Esophagus muscularis mucosa (tissue), 4 donors: ENCODE measurements around the gene PDK1. TPM values are rescaled to one million over a fixed set of nuclear protein-coding genes. Genes with fewer than 3 reads are reported as not detected.

Experiments
- DNase-seq: peaks from one replicate; pipeline ENCODE4 v3.0.0-alpha.2; 2017; ENCODE audit errors: extremely low spot score
- H3K27ac ChIP-seq, 4 donors: fragments of 200-600 bp; sonication (generic); replicated peaks in 1 of 4; 1 replicate in 3 of 4; 2 replicates in 1 of 4; pipeline ENCODE4 v1.5.1; 2016 to 2019; ENCODE audit warnings: mild to moderate bottlenecking in 1 of 4
- H3K27me3 ChIP-seq, 4 donors: fragments of 200-600 bp; sonication (generic); one replicate each; pipeline versions ENCODE4 v1.5.1 to v1.6.0; 2016 to 2019
- H3K36me3 ChIP-seq, 4 donors: fragments of 200-600 bp; sonication (generic); one replicate each; pipeline ENCODE4 v1.5.1; 2016 to 2019
- H3K4me1 ChIP-seq, 4 donors: fragments of 200-600 bp; sonication (generic); one replicate each; pipeline ENCODE4 v1.5.1; 2016 to 2019
- H3K4me3 ChIP-seq, 4 donors: fragments of 200-600 bp; sonication (generic); 1 replicate in 2 of 4; 2 replicates in 2 of 4; pipeline ENCODE4 v1.5.1; 2016 to 2019; ENCODE audit warnings: mild to moderate bottlenecking in 4 of 4, moderate library complexity in 1 of 4
- H3K9me3 ChIP-seq, 4 donors: fragments of 200-600 bp; sonication (generic); 1 replicate in 3 of 4; 2 replicates in 1 of 4; pipeline ENCODE4 v1.5.1; 2016 to 2019
- CTCF ChIP-seq, 3 experiments: fragments of 200-600 bp in 2 of 3; fragments of 450-650 bp in 1 of 3; sonication (generic) in 2 of 3; IDR thresholded peaks; one replicate each; pipeline ENCODE4 v1.5.1; 2017 to 2019; ENCODE audit warnings: antibody characterized with exemption in 3 of 3, mild to moderate bottlenecking in 2 of 3, moderate library complexity in 1 of 3
- EP300 ChIP-seq: sonication (generic); formaldehyde crosslinking; IDR thresholded peaks from one replicate; pipeline ENCODE4 v1.6.1; 2017; ENCODE audit warnings: antibody characterized with exemption
- POLR2A ChIP-seq: fragments of 450-650 bp; IDR thresholded peaks from one replicate; pipeline ENCODE4 v1.6.1; 2017; ENCODE audit warnings: antibody characterized with exemption, moderate library complexity, mild to moderate bottlenecking, low read depth
- POLR2AphosphoS5 ChIP-seq, 2 donors: sonication (generic); formaldehyde crosslinking; IDR thresholded peaks; one replicate each; pipeline ENCODE4 v1.6.1; 2017; ENCODE audit warnings: antibody characterized with exemption in 2 of 2
- WGBS: methylation state at CpG from one replicate; pipeline ENCODE4 v1.1.5; 2018; 5-methylcytosine and 5-hydroxymethylcytosine counted together
- intact Hi-C: fragments of 100-400 bp; cut with DNase I; formaldehyde crosslinking; loops from one replicate; pipeline ENCODE4 v1.15.1; 2023
- total RNA-seq, 4 donors: library from RNA; depleted of rRNA; stranded (reverse); fragments of >200 nt; gene quantifications; one replicate each; pipeline versions ENCODE4 v1.1.0 to v1.2.1, GENCODE V29; 2016

The PDK1 gene
- total RNA-seq, 4 donors from 2014 or later: 5.1 to 15.8 (median 11.2) TPM

DNA sequence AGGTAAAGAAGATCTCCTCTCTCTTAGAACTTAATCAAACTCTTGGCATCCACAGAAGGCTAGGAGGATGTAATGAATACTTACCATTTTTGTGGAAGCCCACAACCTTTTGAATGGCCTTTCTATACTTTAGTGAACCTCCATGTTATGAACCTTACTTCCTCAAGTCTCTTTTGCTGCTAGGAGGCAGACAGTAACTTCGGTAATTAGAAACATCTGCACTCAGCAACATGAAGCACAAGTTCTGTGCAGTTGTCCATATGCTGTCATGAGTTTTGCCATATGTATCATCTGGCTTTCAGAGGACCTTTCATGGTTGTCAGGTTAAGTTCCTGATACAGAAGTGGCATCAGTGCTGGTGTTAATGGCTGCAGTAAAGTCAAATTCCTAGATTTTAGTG, 50.4 kb downstream of the PDK1 start:
- TF ChIP-seq CTCF (IDR thresholded peaks at IDR 0.05) (no peak), POLR2A (no peak), POLR2AphosphoS5 (IDR thresholded peaks at IDR 0.05) (no peak), EP300 (no peak)
- Histone ChIP-seq H3K27me3 (no peaks in the 10 kb centered on the region), H3K36me3 (peaks cover 0 to 15% (median 6%) of the 10 kb centered on the region in 4 donors), H3K27ac (no peak overlapping the region), H3K4me3 (no peak overlapping the region), H3K9me3 (no peaks in the 10 kb centered on the region), H3K4me1 (no peaks in the 10 kb centered on the region)
- intact Hi-C loops: no loop called here
- WGBS: 87% methylated on average over 1 of the region's 1 CpG
- no peak for DNase-seq

DNA sequence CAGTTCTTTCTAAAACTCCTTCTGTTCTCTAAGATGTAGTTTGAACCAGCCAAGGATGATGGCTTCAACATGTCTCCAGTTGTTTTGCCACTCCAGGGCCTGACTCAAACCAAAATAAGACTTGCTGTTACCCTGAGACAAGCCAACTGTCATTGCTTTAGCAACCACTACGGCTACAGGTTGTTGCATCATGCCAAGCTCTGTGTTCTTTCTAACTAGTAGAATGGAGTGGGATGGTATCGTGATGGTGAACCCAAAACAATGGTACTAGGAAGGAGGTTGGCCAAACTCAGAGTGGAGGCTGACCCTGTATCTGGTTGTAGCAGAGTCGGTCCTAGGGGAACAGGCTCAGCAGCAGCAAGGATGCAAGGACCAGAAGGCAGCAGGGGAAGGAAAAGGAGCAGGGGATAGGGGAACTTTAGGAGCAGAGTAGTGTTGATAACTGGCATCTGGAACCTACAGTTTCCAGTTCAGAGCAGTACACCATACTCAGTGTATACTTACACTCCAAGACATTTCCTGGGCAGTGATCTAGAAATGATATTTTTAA, 51.6 kb downstream of the PDK1 start:
- no peak overlapping the region for H3K27ac ChIP-seq
- DNase-seq: no peak
- intact Hi-C loops: no loop called here
- TF ChIP-seq EP300 (no peak), POLR2AphosphoS5 (IDR thresholded peaks at IDR 0.05) (no peak)
- 87% methylated on average over 3 of the region's 3 CpGs for WGBS
- H3K9me3 ChIP-seq: no peaks in the 10 kb centered on the region
- no peak overlapping the region for H3K4me3 ChIP-seq
- no peaks in the 10 kb centered on the region for H3K27me3 ChIP-seq
- no peaks in the 10 kb centered on the region for H3K4me1 ChIP-seq
- peaks cover 0 to 15% (median 6%) of the 10 kb centered on the region in 4 donors for H3K36me3 ChIP-seq

- Histone ChIP-seq H3K4me3 (no peak overlapping the region), H3K27me3 (no peaks in the 10 kb centered on the region), H3K4me1 (no peaks in the 10 kb centered on the region), H3K9me3 (no peaks in the 10 kb centered on the region), H3K27ac (no peak overlapping the region), H3K36me3 (peaks cover 0 to 14% (median 0%) of the 10 kb centered on the region in 4 donors)
- no peak for DNase-seq
- WGBS: 88% methylated on average over 5 of the region's 5 CpGs
- no peak for TF ChIP-seq EP300
- no peak for TF ChIP-seq POLR2A
- TF ChIP-seq POLR2AphosphoS5 (IDR thresholded peaks at IDR 0.05): no peak
- TF ChIP-seq CTCF (IDR thresholded peaks at IDR 0.05): no peak
- intact Hi-C loops: no loop called here
These were observed 53.6 kb downstream of the PDK1 start for GRCh38 chr2:172609488-172609887.

DNA sequence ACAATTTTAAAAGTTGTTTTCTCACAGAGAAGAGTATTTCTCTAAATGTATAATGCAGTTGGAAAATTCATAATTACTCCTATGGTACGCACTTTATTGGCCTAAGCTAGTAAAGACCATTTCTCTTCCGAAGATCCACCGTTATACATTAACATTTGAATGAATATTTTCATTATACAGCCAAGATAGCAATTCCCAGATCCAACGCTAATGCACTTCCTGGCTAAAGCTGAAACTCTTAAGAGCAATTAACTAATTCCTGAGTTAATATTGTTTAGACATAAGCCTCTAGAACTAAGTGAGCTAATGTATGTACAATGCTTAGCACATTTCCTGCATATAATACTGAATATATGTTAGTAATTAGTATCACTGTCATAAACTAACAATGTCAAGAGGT, 56.2 kb downstream of the PDK1 start:
- intact Hi-C loops: no loop called here
- Histone ChIP-seq H3K4me3 (no peak overlapping the region), H3K36me3 (peaks cover 0 to 14% (median 2%) of the 10 kb centered on the region in 4 donors), H3K27ac (no peak overlapping the region), H3K27me3 (no peaks in the 10 kb centered on the region), H3K9me3 (no peaks in the 10 kb centered on the region), H3K4me1 (no peaks in the 10 kb centered on the region)
- no peak for TF ChIP-seq POLR2A
- no peak for TF ChIP-seq CTCF (IDR thresholded peaks at IDR 0.05)
- TF ChIP-seq POLR2AphosphoS5 (IDR thresholded peaks at IDR 0.05): no peak
- TF ChIP-seq EP300: no peak
- DNase-seq: no peak
- WGBS: 90% methylated on average over 4 of the region's 4 CpGs

DNA sequence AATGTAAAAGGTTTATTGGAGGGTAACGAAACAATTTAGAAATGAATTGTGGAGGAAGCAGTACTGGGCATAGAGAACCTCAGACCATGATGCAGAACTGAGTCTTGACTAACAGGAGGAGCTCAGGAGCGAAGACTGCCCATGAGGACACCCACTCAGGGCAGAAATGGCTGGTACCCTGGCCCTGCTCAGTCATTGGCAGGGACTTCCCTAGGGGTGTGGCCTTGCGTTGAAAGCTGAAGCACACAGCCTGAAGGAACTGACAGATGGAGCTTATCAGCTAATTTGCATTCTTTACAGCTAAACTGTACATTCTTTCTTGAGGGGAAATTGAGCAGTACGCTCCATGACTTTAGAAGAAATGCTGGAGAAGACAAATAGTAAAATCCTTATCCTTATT, 57.1 kb downstream of the PDK1 start:
- WGBS: 93% methylated on average over 4 of the region's 4 CpGs
- no peaks in the 10 kb centered on the region for H3K4me1 ChIP-seq

More for the DNA sequence above, 57.1 kb downstream of the PDK1 start:
- no peak overlapping the region for H3K27ac ChIP-seq
- peaks cover 0 to 9% (median 2%) of the 10 kb centered on the region in 4 donors for H3K36me3 ChIP-seq
- no peak for DNase-seq
- TF ChIP-seq POLR2AphosphoS5 (IDR thresholded peaks at IDR 0.05) (no peak), POLR2A (no peak), EP300 (no peak), CTCF (IDR thresholded peaks at IDR 0.05) (no peak)
- intact Hi-C loops: no loop called here
- H3K9me3 ChIP-seq: no peaks in the 10 kb centered on the region
- no peak overlapping the region for H3K4me3 ChIP-seq
- no peaks in the 10 kb centered on the region for H3K27me3 ChIP-seq
